Measurements from ENCODE around the gene C2orf81.
"Not testable (repeated sequence)": the region's sequence is repeated elsewhere in the genome, so short reads cannot be mapped to it uniquely, and the experiment has no call there.

The C2orf81 gene

GRCh38 chr2:74424139-74424992 is 2.9 kb upstream of the C2orf81 start:
- FAIRE-seq: no peak

GRCh38 chr2:74423231-74424095 is 2.0 kb upstream of the C2orf81 start:
- DNase-seq (ENCODE audit: insufficient read length, low spot score) (no peak), FAIRE-seq (no peak)

More at GRCh38 chr2:74424139-74424992, 2.9 kb upstream of the C2orf81 start:
- no peak for DNase-seq (ENCODE audit: insufficient read length, low spot score)

GRCh38 chr2:74420443-74421103 is 846 bp downstream of the C2orf81 start:
- not testable (repeated sequence) for FAIRE-seq; DNase-seq (ENCODE audit: insufficient read length, low spot score)

- DNase-seq (ENCODE audit: insufficient read length, low spot score) (no peak), FAIRE-seq (no peak)
Observed at GRCh38 chr2:74420006-74420405, 1.4 kb downstream of the C2orf81 start.

GRCh38 chr2:74419345-74419744 is 2.1 kb downstream of the C2orf81 start:
- DNase-seq (ENCODE audit: insufficient read length, low spot score): no peak
- FAIRE-seq: no peak

GRCh38 chr2:74418312-74418711 is 3.1 kb downstream of the C2orf81 start:
- FAIRE-seq (no peak), DNase-seq (ENCODE audit: insufficient read length, low spot score) (no peak)

- FAIRE-seq (no peak), DNase-seq (ENCODE audit: insufficient read length, low spot score) (no peak)
Observed at GRCh38 chr2:74417763-74418162, 3.7 kb downstream of the C2orf81 start.

- DNase-seq (ENCODE audit: insufficient read length, low spot score) (no peak), FAIRE-seq (no peak)
Observed at GRCh38 chr2:74417197-74417596, 4.2 kb downstream of the C2orf81 start.

GRCh38 chr2:74416778-74417177 is 4.6 kb downstream of the C2orf81 start:
- DNase-seq (ENCODE audit: insufficient read length, low spot score) (no peak), FAIRE-seq (no peak)

- FAIRE-seq (no peak), DNase-seq (ENCODE audit: insufficient read length, low spot score) (no peak)
Observed at GRCh38 chr2:74415762-74416395, 5.5 kb downstream of the C2orf81 start.

- FAIRE-seq: peak; percentile 72
- DNase-seq (ENCODE audit: insufficient read length, low spot score): no peak
Observed at GRCh38 chr2:74414881-74415761, 6.3 kb downstream of the C2orf81 start.

GRCh38 chr2:74414441-74414840 is 7.0 kb downstream of the C2orf81 start:
- DNase-seq (ENCODE audit: insufficient read length, low spot score) (no peak), FAIRE-seq (no peak)

- FAIRE-seq: no peak
- no peak for DNase-seq (ENCODE audit: insufficient read length, low spot score)
Observed at GRCh38 chr2:74413001-74413698, 8.3 kb downstream of the C2orf81 start.

- FAIRE-seq (no peak), DNase-seq (ENCODE audit: insufficient read length, low spot score) (no peak)
Observed at GRCh38 chr2:74407682-74408081, 13.7 kb downstream of the C2orf81 start.

GRCh38 chr2:74406035-74406434 is 15.4 kb downstream of the C2orf81 start:
- DNase-seq (ENCODE audit: insufficient read length, low spot score) (no peak), FAIRE-seq (no peak)

- FAIRE-seq: no peak
- no peak for DNase-seq (ENCODE audit: insufficient read length, low spot score)
Observed at GRCh38 chr2:74401891-74402290, 19.5 kb downstream of the C2orf81 start.

GRCh38 chr2:74399785-74400184 is 21.6 kb downstream of the C2orf81 start:
- peak; percentile 61 for FAIRE-seq
- no peak for DNase-seq (ENCODE audit: insufficient read length, low spot score)

GRCh38 chr2:74396149-74396548 is 25.3 kb downstream of the C2orf81 start:
- FAIRE-seq: no peak

GRCh38 chr2:74393525-74393924 is 27.9 kb downstream of the C2orf81 start:
- DNase-seq (ENCODE audit: insufficient read length, low spot score): no peak
- no peak for FAIRE-seq

More at GRCh38 chr2:74396149-74396548, 25.3 kb downstream of the C2orf81 start:
- no peak for DNase-seq (ENCODE audit: insufficient read length, low spot score)
